Stomach (tissue), 4 donors: Measurements from ENCODE around the gene IRF3.

Experiments
- POLR2A ChIP-seq, 4 donors: fragments of 450-650 bp; IDR thresholded peaks; one replicate each; pipeline ENCODE4 v1.6.1; 2016; ENCODE audit warnings: antibody characterized with exemption in 4 of 4, control low read depth in 2 of 4, mild to moderate bottlenecking in 1 of 4, moderate library complexity in 1 of 4
- POLR2AphosphoS5 ChIP-seq, 3 donors: sonication (generic); formaldehyde crosslinking; IDR thresholded peaks; one replicate each; pipeline ENCODE4 v1.6.1; 2016; ENCODE audit warnings: antibody characterized with exemption in 3 of 3
- TF ChIP-seq, protein P1 (sequence below), 7 experiments: fragments of 450-650 bp in 4 of 7; fragments of 200-600 bp in 3 of 7; sonication (generic) in 3 of 7; IDR thresholded peaks; one replicate each; pipeline ENCODE4 v1.5.1; 2016 to 2019; ENCODE audit warnings: antibody characterized with exemption in 7 of 7, control low read depth in 2 of 7, mild to moderate bottlenecking in 1 of 7

DNA sequence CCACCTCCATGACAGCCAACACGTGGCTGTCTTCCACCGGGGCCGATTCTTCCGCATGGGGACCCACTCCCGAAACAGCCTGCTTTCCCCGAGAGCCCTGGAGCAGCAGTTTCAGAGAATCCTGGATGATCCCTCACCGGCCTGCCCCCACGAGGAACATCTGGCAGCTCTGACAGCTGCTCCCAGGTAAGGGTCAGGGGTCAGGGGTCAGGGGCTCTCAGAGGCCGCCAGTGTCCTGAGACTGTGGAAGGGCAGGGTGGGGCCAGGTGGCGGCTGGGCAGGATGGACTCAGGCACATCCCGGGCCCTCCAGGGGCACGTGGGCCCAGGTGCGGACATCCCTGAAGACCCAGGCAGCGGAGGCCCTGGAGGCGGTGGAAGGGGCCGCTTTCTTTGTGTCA, 40.3 kb upstream of the IRF3 start:
- TF ChIP-seq, protein P1, sequence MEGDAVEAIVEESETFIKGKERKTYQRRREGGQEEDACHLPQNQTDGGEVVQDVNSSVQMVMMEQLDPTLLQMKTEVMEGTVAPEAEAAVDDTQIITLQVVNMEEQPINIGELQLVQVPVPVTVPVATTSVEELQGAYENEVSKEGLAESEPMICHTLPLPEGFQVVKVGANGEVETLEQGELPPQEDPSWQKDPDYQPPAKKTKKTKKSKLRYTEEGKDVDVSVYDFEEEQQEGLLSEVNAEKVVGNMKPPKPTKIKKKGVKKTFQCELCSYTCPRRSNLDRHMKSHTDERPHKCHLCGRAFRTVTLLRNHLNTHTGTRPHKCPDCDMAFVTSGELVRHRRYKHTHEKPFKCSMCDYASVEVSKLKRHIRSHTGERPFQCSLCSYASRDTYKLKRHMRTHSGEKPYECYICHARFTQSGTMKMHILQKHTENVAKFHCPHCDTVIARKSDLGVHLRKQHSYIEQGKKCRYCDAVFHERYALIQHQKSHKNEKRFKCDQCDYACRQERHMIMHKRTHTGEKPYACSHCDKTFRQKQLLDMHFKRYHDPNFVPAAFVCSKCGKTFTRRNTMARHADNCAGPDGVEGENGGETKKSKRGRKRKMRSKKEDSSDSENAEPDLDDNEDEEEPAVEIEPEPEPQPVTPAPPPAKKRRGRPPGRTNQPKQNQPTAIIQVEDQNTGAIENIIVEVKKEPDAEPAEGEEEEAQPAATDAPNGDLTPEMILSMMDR (IDR thresholded peaks at IDR 0.05): no peak
- no peak for TF ChIP-seq POLR2A (IDR thresholded peaks at IDR 0.05)
- no peak for TF ChIP-seq POLR2AphosphoS5 (IDR thresholded peaks at IDR 0.05)
